Stimulated activated CD4-positive, alpha-beta T cell treated with anti-CD3 and anti-CD28 coated beads, Interleukin-12 subunit alpha, Interleukin-12 subunit beta, amount 100 ng/mL, for 48 hours (primary cell): Measurements from ENCODE around the gene CHRM2.
"Not testable (repeated sequence)": the region's sequence is repeated elsewhere in the genome, so short reads cannot be mapped to it uniquely, and the experiment has no call there.

ENCODE experiments used
- DNase-seq, 3 donors: peaks; one replicate each; pipeline ENCODE4 v3.0.0-alpha.2; 2020; ENCODE audit warnings: low read depth in 2 of 3, low spot score in 1 of 3

Gene CHRM2

DNA sequence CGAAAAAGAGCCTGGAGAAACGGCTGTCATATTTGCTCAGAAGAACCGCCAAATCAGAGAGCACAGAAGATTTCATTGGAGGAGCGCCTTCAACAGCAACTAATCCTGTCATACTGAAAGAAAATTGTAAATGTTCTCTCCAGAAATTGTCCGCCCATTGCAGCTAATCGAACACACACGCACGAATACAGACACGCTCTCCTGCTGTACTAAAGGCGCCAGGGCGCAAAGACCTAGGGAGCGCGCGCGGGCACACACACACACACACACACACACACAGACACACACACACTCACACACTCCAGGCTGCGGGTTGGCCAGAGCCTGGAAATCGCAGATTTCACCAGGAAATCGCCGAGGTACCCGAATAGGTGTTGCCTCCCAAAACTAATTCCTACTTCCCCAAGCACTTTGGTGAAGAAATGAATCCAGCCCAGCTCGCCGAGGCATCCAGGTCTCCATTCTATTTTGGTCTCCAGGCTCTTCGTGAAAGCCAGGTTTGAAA is at the start of gene CHRM2:
Gene CHRM2 (plus strand): TSS at position 157 of the 505 bp plus-strand sequence. CDS start 146,214 bp downstream, outside the sequence.
- DNase-seq = no peak

DNA sequence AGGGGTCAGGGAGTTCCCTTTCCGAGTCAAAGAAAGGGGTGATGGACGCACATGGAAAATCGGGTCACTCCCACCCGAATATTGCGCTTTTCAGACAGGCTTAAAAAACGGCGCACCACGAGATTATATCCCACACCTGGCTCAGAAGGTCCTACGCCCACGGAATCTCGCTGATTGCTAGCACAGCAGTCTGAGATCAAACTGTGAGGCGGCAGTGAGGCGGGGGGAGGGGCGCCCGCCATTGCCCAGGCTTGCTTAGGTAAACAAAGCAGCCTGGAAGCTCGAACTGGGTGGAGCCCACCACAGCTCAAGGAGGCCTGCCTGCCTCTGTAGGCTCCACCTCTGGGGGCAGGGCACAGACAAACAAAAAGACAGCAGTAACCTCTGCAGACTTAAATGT is 37.1 kb upstream of the CHRM2 start:
- not testable (repeated sequence) for DNase-seq

DNA sequence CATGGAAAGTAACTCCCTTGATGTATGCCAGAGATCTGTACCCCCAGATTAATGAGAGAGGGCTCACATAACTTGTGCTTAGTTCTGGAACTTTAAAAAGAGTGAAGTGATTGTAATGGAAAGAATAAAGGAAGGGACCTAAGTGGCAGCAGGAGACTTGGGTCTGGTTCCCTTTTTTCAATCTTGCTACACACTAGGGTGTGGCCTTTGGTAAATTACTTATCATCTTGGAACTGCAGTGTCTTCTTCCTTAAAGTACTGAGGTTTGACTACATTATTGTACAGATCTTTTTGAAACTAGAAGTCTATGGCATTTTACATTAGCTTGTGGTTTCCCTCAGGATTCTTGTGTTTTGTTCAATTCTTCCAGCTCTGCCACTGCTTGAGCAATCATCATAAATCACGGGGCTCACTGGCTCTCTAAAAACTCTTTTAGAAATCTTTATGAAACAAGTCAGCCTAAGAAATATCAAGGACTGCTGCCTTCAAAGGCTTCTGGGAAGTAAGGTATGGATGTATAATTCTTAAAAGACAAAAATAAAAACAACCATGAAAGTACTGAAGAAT is 22.5 kb upstream of the CHRM2 start:
- no peak for DNase-seq

DNA sequence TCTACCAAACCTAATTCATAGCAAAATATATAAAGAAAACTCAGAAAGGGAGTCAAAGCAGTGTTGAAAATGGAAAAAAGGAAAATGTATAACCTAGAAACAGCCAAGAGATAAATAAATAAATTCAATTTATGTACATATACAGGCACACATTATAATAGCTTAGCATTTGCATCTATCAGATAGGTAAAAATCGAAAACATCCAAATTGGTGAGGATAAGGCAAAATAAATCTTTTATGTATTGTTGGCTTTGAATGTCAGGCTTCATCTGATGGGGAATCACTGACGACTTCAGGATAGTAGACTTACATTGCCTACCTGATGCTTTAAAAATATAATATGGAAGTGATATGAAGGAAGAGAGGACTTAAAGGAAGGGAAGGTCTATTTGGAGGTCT is 20.6 kb upstream of the CHRM2 start:
- no peak for DNase-seq

DNA sequence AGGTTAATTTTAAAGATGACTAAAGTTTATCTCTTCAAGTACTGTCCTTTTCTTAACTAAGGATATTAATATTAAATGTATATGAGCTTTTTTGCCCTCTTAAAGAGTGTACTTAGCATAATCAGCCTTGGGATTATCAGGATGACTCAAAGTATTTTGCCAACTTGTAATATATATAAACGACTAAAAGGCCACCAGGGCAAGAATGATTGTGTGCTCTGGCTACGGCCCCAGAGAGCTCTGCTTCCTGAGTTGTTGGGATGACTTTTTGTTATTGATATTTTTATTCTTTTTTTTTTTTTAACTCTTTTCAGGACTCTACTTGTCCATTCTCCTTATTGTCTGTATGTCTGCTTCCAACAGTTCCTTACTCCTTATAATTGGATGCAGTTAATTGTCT is 14.8 kb upstream of the CHRM2 start:
- no peak for DNase-seq

DNA sequence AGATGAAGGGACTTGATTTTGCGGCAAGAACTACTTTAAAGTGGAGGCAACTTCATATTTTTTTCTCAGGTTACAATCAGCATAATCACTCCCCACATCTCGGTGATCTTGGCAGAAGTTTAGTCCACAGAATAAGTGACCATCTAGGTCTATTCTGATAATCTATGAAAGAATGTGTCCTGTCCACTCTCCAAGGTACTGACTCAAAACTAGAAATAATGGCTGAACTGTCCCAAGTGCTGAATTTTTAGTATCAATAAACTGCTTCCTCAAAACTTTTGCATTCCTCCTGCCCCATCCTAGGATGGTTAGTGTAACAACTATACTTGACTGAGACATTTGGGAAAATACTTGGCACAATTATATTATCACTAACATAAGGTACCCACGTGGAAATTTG is 10.9 kb upstream of the CHRM2 start:
- no peak for DNase-seq

DNA sequence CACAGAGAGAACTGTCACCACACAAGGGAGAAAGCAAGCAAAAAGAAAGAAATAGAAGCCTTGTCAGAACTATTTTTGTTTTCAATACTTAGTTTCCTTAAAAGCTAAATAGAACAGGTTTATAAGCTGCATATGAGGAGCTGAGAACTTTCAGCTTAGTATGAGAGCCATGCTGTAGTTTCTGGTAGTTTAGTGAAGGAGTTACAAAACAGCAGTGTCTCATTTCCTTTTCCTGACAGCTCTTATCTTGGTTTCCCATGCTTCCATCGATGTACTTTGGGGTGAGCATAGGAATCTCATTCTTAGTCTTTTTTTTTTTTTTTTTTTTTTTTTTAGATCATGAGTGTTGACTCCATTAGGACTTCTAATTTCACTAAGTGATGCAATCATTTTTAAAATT is 8.6 kb upstream of the CHRM2 start:
- no peak for DNase-seq

DNA sequence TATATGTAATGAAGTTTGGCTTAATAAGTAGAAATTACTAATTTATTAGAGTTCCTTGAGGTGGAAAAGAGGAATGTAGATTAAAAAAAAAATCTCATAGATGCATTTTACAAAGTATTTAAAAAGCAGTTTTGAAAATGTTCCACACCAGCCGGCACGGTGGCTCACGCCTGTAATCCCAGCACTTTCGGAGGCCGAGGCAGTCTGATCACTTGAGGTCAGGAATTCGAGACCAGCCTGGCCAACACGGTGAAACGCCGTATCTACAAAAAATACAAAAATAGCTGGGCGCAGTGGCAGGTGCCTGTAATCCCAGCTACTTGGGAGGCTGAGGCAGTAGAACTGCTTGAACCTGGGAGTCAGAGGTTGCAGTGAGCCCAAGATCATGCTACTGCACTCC is 3.2 kb upstream of the CHRM2 start:
- no peak for DNase-seq

DNA sequence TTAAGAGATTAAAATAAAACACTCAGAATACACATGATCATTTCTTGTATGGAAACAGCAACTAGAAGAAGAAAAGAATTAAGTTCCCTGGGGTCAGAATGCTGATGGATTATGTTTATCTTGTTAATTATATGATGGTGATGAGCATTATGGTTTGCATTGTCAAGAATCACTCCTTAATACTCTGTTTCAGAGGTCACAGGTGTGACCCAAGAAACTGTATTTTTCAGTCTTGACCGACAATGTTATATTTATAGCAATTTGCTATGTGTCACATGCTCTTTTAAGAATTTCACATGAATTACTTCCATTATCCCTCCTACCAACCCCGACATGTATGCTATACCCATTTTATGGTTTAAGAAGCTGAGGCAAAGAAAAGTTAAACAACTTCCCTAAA is 2.7 kb upstream of the CHRM2 start:
- DNase-seq = no peak

DNA sequence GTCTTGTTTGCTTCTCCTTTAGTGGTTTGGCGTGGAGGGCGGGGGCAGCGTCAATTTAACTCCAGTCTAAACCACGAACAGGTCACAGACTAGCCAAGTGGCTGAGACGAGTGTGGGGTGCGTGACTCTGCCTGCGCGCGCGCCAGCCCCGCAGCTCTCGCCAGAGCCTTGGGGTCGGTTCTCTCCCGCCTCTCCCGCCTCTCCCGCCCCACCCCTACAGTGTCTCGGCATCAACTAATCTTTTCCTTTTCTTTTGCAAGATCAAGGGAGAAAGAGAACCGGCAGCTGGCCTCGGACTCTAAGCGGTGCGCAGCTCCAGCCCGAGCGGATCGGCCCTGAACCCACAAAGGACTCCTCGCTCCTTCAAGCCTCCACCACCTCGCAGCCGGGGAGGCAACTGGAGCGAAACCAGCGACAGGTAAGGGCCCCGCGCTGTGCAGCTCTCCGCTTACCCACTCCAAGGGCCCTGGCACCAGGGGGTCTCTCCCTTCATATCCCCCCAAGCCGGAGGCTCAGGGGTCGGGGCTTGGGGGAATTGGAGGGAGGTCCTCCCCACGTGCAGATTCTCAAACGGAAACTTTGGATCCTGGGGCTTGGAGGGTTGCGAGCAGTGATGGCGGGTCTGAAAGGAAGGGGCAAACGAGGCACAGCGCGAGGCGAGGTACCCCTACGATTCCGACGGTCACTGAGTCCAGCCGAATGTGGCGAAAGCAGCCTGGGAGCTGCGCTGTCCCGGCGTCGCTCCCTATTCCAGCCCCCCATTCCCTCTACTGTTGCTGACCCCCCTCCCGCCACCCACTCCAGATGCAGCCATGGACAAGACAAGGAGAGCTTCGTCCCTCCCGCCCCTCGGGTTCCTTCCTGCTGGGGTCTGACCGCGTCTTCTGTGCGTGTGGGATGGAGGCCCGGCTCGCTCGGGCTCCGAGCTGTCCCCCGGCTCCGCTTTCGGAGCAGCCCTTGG is 829 bp downstream of the CHRM2 start:
- no peak for DNase-seq

DNA sequence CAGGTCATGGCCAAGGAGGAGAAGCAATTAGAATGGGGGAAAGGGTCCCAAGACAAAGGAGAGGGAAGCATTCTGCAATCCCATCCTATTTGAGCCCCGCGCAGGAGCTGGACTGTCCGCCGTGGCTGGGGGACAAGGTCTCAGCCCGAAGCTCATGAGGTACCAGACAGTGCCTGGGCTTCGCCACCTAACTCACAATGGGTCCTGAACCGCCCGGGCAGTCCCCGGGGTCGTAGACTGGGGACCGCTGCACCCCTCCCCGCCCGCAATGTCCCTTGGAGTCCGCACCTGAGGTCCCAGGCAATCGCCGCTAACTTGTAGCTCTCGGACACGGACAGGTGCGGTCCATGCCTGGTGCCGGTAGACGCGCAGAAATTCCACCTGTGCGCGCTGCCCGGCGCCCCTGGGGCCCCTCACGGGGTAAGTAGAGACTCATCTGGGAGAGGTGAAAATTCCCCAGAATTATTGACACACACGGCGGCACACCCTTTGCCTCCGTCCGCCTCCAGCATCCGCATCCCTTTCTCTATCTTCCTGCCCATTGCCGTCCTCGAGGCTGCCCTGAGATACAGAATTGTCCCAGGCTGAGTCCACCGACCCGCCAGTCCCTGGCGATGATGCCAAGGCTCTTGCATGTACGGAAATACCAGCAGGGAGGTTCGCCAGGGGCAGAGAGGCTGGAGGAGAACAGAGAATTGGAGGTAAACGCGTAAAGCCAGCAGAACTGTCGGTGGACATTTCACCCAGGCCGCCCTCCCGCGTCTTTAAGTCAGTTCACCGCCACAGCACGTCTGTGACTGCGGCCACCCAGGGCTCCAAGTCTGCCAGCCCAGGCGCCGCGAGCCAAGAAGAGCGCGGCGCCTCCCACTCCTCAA is 1.8 kb downstream of the CHRM2 start:
- no peak for DNase-seq

DNA sequence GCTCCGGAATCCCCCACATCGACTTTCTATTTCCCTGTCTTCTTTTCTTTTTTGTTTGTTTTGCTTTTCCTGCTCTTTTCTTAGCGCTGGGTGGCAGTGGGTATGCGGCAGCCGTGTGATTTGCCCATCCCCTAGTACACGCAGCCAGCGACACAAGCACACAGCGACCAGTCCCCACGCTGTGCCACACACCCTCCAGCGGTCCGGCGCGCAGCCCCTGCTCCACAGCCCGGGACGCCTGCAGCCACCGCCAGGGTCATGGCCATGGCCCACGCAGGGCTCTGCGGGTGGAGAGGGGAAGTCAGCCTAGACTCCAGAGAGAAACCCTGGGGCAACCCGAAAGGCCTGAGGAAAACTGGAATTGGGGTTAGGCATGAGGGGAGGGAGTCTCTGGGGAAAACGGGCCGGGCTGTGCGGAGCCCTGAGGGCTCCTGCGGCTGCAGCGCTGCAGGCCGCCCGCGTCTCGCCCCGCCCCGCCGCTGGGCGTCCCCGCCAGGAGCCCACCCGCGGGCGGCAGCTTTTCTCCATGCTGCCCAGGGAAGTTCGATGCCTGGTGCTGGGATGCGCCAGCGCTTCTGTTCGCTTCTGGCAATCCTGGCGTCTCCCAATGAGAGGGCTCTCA is 2.5 kb downstream of the CHRM2 start:
- no peak for DNase-seq

DNA sequence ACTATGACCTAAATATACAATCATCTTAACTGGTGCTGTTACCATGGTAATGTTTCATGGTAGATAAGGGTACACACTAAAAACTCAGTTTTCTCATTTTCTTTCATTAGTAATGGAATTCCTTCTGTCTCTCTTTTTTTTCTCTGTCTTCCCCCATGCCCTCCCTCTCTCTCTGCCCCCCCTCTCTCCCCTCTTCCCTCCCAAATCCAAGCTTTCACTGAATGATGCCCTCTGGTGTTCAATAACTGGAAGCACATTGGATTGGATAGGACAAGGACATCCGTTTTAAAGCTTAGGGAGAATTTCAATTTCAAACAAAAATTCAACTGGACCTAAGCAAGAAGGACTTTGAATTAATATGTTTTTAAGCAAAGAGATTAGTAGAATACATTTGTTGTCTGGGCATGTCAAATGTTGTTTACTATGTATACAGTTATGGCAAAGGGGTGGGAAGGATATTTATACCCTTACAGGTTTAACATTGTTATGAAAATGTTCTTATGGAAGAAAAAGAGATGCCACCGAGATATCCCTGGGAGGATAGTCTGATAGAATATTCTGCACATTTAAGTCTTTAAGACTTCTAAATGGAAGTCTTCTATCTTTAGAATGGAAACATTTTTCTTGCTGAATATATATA is 6.1 kb downstream of the CHRM2 start:
- no peak for DNase-seq

DNA sequence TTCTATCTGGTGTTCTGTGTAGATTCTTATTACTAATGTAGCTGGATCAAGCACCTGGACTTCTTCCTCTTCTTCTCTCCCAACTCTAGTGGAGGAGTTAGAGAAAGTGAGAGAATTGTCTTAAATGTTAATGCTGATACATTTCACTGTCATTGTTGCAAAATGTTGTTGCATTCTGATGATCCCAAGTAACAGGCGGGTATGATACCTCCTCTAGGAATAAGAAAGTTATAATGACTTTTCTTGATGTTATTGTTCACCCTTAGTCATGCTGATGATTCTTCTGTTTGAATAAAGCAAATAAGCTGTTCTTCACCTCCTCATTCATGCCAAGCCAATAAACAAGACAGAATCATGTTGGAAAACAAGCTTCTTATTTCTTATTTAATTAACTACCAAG is 9.1 kb downstream of the CHRM2 start:
- no peak for DNase-seq

DNA sequence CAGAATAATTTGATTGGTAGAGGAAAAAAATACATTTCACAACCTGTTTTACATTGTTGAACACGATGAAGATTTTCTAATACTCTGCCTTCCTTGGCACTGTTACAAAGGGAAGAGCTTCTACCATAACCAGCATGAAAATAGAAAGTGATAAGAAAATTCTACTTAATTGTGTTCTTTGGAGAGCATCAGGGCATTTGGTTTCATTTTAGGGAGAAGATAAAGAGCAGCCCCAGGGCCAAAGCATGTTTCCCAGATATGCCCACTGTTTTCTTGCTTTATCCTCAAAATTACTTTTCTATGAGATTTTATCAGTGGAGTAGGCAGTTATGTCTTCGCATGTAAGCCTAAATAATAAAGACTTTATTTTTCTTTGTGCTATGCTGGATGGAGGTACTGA is 9.5 kb downstream of the CHRM2 start:
- DNase-seq = no peak

DNA sequence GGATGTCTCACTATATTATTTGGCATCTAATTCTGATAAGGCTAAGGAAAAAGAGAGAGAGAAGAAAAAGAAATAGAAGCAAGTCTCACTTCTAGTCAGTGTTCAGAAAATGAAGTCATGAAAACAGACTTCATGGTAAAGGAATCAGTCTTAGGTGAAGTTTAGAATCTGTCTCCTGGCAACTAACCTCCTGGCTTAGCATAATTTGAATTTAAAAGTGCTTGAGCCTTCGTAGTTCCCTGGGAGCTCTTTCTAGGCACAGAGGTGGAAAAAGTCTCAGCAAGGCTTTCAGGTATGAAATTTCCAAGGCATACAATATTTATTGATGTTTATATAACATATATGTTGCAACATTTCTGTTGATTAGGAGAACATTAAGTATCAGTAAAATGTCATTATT is 10.4 kb downstream of the CHRM2 start:
- DNase-seq = no peak

DNA sequence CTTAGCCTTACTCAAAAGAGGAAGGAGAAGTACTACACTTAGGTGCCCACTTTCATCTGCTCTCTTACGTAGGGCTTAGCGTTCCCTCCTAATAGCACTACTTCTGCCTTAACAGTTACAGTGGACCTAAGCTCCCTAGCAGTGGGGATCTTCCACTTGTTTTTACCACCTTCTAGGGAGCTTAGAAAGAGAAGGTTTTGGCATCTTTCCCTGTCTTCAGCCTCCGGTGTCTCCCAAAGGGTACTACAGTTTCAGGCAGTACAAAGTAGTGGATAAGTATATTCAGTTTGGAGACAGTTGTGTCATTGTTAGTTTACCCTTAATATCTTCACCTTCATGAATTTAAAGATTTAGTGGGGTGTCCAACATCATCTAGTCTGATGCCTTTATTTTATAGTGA is 14.6 kb downstream of the CHRM2 start:
- DNase-seq = no peak

DNA sequence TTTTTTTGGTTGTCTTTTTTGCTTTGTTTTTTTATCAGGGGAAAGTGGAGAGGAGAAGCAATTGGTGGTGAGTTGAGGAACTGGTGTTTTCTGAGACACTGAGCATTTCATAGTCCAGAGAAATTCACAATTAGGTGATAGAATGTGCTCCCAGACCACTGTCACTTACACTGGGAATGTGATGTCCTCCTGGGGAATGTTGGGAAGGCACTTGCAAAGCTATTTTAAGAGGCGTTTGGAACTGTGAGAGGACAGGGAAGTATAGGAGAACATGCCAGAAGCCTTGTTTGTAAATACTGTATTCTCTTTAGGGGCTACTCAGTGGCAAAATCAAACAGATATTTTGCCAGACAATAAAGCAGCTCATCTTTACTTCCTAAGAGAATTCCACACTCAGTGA is 16.0 kb downstream of the CHRM2 start:
- no peak for DNase-seq

DNA sequence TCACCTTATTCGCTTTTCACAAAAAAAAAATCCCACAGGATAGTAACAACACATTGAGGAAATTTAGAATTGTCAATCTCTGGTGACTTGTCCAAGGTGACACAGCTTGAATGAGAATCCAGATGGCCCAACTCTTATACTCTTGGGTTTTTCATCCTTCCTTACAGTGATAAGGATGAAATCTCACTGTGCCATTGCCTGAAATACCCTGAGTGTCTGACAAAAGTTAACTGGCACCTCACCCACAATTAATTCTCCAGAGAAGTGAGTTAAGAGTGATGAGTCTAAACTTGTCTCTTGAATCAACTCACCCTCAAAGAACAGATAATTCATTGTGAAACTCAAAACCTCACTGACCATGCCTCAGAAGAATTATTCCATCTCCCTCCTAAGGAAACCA is 18.9 kb downstream of the CHRM2 start:
- DNase-seq = no peak

DNA sequence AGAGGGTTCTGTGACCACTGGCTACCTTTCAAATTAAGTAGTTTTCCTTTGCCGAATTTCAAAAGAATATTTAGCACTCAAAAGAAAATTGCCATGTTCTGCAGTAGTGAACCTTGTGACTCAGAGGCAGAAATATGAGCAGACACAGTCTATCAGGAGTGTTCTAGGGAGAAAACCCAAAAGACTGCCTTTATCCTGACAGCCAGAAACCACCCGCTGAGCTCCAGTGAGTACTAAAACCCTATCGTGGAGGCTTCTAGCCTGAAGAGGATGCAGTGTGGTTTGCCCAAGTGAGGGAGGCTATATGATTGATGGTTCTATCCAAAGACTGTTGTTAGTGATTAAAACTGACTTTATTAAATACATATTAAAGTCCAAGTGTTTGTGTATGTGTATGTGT is 21.9 kb downstream of the CHRM2 start:
- DNase-seq = no peak

DNA sequence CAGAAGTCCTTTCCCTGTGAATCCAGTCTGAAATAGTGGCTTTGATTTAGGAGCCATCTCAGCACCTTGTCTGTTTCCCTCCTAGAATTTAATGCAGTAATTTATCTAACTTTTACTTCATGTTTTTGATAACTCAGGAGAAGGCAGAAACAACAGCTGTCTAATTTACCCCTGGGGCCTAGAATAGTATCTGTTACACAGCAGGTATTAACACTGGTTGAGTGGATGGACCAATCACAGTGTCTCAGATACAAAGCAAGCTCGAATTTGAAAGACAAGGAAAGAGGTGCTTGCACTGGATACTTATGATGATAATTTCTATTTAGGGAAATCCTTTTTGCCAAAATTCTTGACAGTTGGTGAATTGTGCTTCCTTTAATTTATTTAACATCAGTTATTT is 23.4 kb downstream of the CHRM2 start:
- DNase-seq = no peak
